NCI-H510A treated with DMSO at 0.1 percent for 48 hours (cell line): ENCODE data around the gene CCL17.
"Not testable (repeated sequence)": the region's sequence is repeated elsewhere in the genome, so short reads cannot be mapped to it uniquely, and the experiment has no call there.

Experiments used
- DNase-seq: peaks from one replicate; lab custom pipeline; 2025; lab: John Stamatoyannopoulos, UW

Gene CCL17

DNA sequence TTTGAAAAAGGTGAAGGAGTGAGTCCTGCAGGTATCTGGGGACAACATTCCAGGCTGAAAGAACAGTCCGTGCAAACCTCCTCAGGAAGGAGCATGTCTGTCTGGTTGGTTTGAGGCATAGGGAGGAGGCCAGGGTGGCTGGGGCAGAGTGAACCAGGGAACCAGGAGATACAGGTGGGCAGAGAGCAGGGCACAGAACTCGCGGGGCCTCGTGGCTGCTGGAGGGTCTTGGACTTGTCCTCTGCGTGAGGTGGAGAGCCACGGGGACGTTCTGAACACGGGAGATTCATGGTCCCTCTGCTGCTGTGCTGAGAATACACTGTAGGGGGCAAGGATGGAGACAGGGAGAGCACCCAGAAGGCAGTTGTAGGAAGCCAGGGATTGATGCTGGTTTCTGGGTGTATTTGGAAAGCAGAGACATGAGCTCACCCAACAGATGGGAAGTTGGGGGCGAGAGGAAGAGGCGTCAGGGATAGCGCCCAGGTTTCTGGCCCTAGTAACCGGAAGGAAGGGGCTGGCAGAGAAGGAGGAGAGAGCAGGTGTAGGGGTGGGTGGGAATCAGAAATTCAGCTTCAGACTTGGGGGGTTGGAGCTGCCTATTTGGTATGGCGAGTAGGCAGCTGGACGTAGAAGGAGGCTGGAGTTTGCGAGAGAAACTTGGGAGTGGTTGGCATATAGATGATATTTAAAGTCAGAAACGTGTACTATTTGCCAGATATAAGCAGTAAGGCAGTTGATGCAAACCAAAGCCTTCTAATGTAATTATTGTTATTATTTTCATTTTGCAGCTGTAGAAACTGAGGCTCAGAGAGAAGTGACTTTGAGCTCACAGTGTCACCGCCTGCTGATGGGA lies at the start of gene CCL17:
Gene CCL17 (plus strand): TSS at position 803 of the 853 bp plus-strand sequence. CDS start 9,166 bp downstream, outside the sequence.
- no peak for DNase-seq

- no peak for DNase-seq
These were observed 48.6 kb upstream of the CCL17 start for GRCh38 chr16:57355898-57356414.

- no peak for DNase-seq
These were observed 48.0 kb upstream of the CCL17 start for GRCh38 chr16:57356547-57356946.

- no peak for DNase-seq
These were observed 47.1 kb upstream of the CCL17 start for GRCh38 chr16:57357330-57358085.

- no peak for DNase-seq
These were observed 46.5 kb upstream of the CCL17 start for GRCh38 chr16:57358086-57358420.

- DNase-seq, result no peak
These were observed 46.0 kb upstream of the CCL17 start, which contains the start of gene CCL22 for GRCh38 chr16:57358527-57359095. TSS of gene CCL22 (plus strand) at chr16:57358783. CDS start at chr16:57358817, 34 bp downstream.

DNA sequence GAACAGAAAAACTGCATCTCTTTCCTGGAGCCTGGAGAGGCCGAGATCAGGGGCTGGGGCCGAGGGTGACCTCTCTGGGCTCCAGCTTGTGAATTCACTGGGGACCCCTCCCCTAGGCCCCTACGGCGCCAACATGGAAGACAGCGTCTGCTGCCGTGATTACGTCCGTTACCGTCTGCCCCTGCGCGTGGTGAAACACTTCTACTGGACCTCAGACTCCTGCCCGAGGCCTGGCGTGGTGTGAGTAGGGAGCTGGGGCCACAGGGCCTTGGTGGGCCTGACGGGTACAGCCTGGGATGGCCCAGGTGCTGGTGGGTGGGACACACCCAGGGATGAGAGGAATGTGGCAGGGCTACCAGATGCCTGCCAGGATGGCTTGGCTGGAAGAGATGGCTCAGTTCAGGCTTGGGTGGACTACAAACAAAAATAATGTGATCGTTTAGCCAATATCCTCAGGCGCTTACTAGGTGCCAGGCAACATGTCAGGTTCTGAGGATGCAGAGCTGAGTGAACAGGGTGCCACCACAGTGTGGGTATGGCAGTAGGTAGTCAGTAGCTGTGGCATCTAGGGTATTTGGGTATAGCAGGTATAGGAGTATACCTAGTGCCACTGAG lies 44.1 kb upstream of the CCL17 start:
- no peak for DNase-seq

GRCh38 chr16:57361404-57361803 lies 43.2 kb upstream of the CCL17 start:
- no peak for DNase-seq

DNA sequence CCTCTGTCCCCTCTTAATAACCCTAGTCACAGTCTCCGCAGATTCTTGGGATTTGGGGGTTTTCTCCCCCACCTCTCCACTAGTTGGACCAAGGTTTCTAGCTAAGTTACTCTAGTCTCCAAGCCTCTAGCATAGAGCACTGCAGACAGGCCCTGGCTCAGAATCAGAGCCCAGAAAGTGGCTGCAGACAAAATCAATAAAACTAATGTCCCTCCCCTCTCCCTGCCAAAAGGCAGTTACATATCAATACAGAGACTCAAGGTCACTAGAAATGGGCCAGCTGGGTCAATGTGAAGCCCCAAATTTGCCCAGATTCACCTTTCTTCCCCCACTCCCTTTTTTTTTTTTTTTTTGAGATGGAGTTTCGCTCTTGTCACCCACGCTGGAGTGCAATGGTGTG lies 40.4 kb upstream of the CCL17 start:
- DNase-seq, result no peak

- no peak for DNase-seq
These were observed 38.0 kb upstream of the CCL17 start for GRCh38 chr16:57366544-57367040.

- no peak for DNase-seq
These were observed 37.3 kb upstream of the CCL17 start for GRCh38 chr16:57367116-57367752.

DNA sequence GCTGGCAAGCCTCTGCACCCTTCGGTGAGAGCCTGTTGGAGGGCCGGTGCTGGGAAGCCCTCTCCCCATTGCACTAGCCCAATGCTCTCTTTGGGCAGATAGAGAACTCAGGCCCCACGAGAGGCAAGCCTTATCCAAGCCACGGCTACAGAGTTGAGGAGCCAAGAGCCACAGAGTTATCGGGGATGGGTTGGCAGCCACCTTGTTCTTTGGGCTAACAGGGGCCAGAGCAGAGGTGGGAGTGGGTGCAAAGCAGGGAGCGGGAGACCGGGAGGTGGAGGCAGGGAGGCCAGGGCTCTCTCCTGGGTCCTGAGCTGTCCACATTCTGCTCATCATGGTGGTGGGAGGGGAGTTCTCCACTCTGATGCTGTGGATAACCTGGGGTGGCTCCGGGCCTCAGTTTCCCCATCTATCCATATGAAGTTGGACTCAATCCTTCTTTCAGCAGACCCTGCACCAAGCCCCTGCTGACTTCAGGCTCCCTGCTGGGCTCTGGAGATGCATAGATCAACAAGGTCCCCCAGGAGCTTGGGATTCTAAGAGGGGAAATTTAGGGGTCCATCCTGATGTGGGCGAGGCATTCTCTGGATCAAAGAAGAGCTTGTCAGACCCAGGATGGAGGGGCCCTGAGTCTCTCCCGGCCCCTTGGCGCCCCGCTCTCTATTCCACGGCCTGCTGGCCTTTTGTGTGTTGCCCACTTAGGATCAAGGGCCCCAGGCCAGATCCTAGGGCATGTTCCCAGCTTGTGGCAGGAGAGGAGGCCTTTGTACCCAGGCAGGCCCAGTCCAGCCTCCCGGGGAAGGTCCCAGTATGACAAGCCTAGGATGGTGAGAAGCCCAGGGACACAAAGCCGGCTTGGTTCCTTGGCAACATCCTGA lies 32.8 kb upstream of the CCL17 start:
- DNase-seq, result no peak

GRCh38 chr16:57372372-57373116 lies 32.0 kb upstream of the CCL17 start, which contains the start of gene CX3CL1:
TSS of gene CX3CL1 (plus strand) at chr16:57372490. CDS start at chr16:57372569, 79 bp downstream.
- DNase-seq, result no peak

DNA sequence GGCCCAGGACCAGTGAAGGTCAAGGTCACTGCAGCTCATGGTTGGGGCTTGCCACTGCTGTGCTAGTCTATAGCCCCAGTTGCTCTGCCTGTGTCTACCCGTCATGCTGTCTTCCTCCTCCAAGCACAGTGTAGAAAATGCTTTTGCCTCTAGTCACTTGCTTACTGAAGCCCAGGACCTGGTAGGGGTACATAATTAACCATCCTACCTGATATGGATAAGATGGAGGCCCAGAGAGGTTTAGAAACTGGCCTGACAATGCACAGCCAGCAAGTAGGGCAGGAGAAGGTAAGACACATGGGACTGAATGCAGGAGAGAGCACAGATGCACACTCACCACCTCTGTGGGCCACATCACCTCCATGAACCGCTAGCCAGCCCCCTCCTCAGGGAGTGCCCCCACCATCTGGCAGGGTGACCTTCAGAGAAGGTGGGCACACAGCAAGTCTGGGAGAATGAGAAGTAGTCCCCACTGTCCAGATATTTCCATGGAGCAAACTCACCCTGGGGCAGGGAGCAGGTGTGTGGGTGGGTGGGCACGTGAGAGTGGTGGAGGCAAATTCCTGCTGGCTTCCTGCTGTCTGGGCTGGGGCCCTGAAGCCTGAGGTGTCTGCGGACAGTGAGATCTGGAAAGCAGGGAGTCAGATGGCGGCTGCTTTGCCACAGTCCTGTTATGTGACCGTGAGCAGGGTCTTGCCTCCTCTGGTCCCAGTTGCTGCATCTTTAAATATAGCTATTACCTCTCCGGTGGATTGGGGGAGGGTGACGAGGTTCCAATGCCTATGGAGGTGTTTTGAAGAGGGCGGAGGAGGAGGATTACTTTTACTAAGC lies 31.2 kb upstream of the CCL17 start:
- DNase-seq, result no peak

DNA sequence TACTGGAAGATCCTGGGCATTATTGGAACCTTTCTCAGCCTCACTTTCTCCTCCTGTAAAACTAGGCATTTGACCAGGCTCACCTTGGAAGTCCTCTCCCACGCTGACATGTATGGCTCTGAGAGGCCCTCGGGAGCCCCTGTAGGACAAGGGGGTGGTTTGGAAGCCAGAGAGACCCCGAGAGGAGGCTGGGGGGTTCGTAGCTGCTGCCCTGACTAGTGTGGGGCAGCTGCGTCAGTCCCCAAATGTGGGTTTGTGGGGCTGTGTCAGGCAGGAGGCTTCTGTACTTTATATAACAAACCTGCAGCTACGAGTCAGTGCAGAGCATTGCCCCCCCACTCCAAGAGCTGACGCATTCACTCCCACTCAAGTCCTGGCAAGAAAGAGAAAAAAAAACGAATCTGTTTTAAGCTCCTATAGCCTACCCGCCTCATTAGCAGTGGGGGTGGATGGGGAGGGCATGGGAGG lies 30.5 kb upstream of the CCL17 start:
- no peak for DNase-seq

DNA sequence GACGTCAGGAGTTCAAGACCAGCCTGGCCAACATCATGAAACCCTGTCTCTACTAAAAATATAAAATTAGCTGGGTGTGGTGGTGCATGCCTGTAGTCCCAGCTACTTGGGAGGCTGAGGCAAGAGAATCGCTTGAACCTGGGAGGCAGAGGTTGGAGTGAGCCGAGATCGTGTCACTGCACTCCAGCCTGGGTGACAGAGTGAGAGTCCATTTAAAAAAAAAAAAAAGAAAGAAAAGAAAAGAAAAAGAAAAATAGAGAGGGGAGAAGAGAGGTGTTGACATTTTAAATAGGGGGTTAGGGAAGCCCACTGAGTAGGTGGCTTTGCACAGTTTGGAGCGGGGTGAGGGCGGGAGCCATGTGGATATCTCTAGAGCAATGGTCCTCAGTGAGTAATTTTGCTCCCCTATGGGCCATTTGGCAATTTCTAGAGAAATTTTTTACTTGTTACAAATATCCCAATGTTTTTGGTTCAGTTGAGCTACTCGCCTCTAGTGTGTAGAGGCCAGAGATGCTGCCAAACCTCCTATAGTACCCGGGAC lies 29.6 kb upstream of the CCL17 start:
- DNase-seq, result not testable (repeated sequence)

- DNase-seq, result no peak
These were observed 28.2 kb upstream of the CCL17 start for GRCh38 chr16:57376313-57376818.
